ENCODE data around the gene LYST. TPM values are rescaled to one million over a fixed set of nuclear protein-coding genes. Genes with fewer than 3 reads are reported as not detected.

The LYST gene
- polyA plus RNA-seq, 1 of the 3 experiments (the other 2 are of a cell fraction): 3.9 TPM

DNA sequence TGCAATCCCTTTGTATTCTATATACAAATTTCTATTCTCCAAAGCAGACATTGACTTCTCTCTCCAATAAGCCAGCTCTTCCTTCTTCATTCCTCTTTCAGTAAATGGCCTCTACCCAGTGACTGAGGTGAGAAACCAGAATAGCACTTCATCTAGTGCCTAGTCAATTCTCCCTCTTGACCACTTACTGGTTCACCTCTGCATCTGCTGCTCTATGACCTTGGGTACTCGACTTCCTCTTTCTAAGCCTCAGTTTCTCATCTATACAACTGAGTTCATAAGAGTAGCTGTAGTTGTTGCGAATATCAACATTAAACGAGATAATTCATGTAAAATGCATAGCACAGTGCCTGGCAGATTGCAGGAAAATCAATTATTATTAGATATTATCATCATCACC, 12.4 kb downstream of the LYST start:
- no peak overlapping the region for H3K9ac ChIP-seq
- H4K20me1 ChIP-seq (ENCODE audit: insufficient read depth): no peaks in the 10 kb centered on the region
- H3F3A ChIP-seq (replicated peaks; ENCODE audit: insufficient read depth): peaks cover 11% of the 10 kb centered on the region
- WGBS (ENCODE audit: low lambda C conversion rate): 94% methylated on average over 3 of the region's 3 CpGs
- no peak overlapping the region for H3K27ac ChIP-seq (ENCODE audit: low read depth in 2 of 2, low read length in 1 of 2)
- TF ChIP-seq CHD2 (IDR thresholded peaks at IDR 0.05; ENCODE audit: low read length, partially characterized antibody) (no peak), RCOR1 (IDR thresholded peaks at IDR 0.05; ENCODE audit: low read length) (no peak), USF1 (IDR thresholded peaks at IDR 0.05; ENCODE audit: borderline replicate concordance, low read depth) (no peak), FOXM1 (IDR thresholded peaks at IDR 0.05; ENCODE audit: low read depth) (no peak), FOSL2 (IDR thresholded peaks at IDR 0.05; ENCODE audit: borderline replicate concordance, low read depth) (no peak)
- peaks cover 55% of the 10 kb centered on the region for H3K79me2 ChIP-seq (ENCODE audit: insufficient read depth)
- no peak overlapping the region for H3K4me3 ChIP-seq (ENCODE audit: low read depth in 2 of 2, low read length in 1 of 2)
- no peaks in the 10 kb centered on the region for H3K9me3 ChIP-seq
- no peak overlapping the region for H2AFZ ChIP-seq (ENCODE audit: low read depth)
- no peaks in the 10 kb centered on the region for H3K9me2 ChIP-seq
- DNase-seq: no peak
- no peaks in the 10 kb centered on the region; a peak in 1 of 4 replicates for H3K4me1 ChIP-seq (ENCODE audit: control insufficient read depth in 1 of 2, insufficient read depth in 2 of 2, low read depth in 1 of 2, low read length in 1 of 2)
- no peaks in the 10 kb centered on the region for H3K36me3 ChIP-seq (replicated peaks in 1 of 2; ENCODE audit: control insufficient read depth in 1 of 2, insufficient read depth in 2 of 2, low read length in 1 of 2)
- H3K27me3 ChIP-seq (ENCODE audit: insufficient read depth): no peaks in the 10 kb centered on the region
- ChIA-PET CTCF (interaction anchor here (1.3 to 3.4 kb wide), 2 partner anchors 11 to 118 kb away, joined by 3 to 13 read pairs; no protein-coding TSS in a partner anchor), POLR2A (no interaction called here)
- H3K4me2 ChIP-seq: no peak overlapping the region

DNA sequence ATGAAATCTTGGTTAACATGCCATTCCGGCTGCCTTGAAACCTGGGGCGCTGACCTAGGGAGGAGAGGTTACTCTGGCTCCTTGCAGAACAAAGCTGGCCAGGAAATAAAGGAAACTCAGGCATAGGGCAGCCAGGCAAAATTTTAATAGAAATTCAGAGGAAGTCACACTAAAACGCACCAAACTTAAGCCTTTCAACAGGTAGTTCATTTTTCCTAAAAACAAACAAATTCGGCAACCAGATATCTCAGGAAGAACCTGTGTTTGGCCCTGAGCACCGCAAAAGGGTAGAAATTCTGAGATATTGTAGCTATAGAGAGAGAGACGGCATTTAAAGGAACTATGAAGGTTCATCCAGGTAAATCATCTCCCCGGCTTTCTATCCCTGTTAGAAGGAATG, 13.1 kb downstream of the LYST start:
- DNase-seq: no peak
- Histone ChIP-seq H3K27ac (ENCODE audit: low read depth in 2 of 2, low read length in 1 of 2) (no peak overlapping the region), H2AFZ (ENCODE audit: low read depth) (no peak overlapping the region), H3K9me3 (no peaks in the 10 kb centered on the region), H3K9ac (no peak overlapping the region), H3K9me2 (no peaks in the 10 kb centered on the region), H3K4me2 (no peak overlapping the region), H3K4me1 (ENCODE audit: control insufficient read depth in 1 of 2, insufficient read depth in 2 of 2, low read depth in 1 of 2, low read length in 1 of 2) (no peaks in the 10 kb centered on the region; a peak in 1 of 4 replicates), H3K36me3 (replicated peaks in 1 of 2; ENCODE audit: control insufficient read depth in 1 of 2, insufficient read depth in 2 of 2, low read length in 1 of 2) (no peaks in the 10 kb centered on the region), H4K20me1 (ENCODE audit: insufficient read depth) (no peaks in the 10 kb centered on the region), H3K27me3 (ENCODE audit: insufficient read depth) (no peaks in the 10 kb centered on the region), H3K4me3 (ENCODE audit: low read depth in 2 of 2, low read length in 1 of 2) (no peak overlapping the region), H3F3A (replicated peaks; ENCODE audit: insufficient read depth) (peaks cover 11% of the 10 kb centered on the region), H3K79me2 (ENCODE audit: insufficient read depth) (peaks cover 54% of the 10 kb centered on the region)
- 89% methylated on average over 7 of the region's 7 CpGs for whole genome bisulfite sequencing (ENCODE audit: low lambda C conversion rate)
- TF ChIP-seq YY1 (IDR thresholded peaks at IDR 0.05; ENCODE audit: low read depth) (no peak), EP300 (IDR thresholded peaks at IDR 0.05; ENCODE audit: borderline replicate concordance in 1 of 2, low read depth in 1 of 2, low read length in 1 of 2) (no peak), CTCF (IDR thresholded peaks at IDR 0.05) (no peak), IRF3 (IDR thresholded peaks at IDR 0.05; ENCODE audit: low read depth, low read length) (no peak), NFIC (IDR thresholded peaks at IDR 0.05; ENCODE audit: borderline replicate concordance) (no peak), MEF2A (IDR thresholded peaks at IDR 0.05; ENCODE audit: borderline replicate concordance, low read depth) (no peak), RAD21 (IDR thresholded peaks at IDR 0.05; ENCODE audit: low read length) (no peak), MAX (IDR thresholded peaks at IDR 0.05; ENCODE audit: low read depth) (no peak), JUND (IDR thresholded peaks at IDR 0.05) (no peak), RCOR1 (IDR thresholded peaks at IDR 0.05; ENCODE audit: low read length) (no peak), FOXJ3 (CRISPR knock-in tag; IDR thresholded peaks at IDR 0.05) (no peak), RXRA (IDR thresholded peaks at IDR 0.05; ENCODE audit: borderline replicate concordance, low read depth) (no peak), NRF1 (IDR thresholded peaks at IDR 0.05; ENCODE audit: low read depth, low read length) (no peak), ELF1 (IDR thresholded peaks at IDR 0.05) (no peak), POLR2AphosphoS5 (IDR thresholded peaks at IDR 0.05; ENCODE audit: low read depth, low read length) (no peak), MXI1 (IDR thresholded peaks at IDR 0.05; ENCODE audit: low read depth, low read length) (no peak), GABPA (IDR thresholded peaks at IDR 0.05; ENCODE audit: low read depth) (no peak), SIN3A (IDR thresholded peaks at IDR 0.05; ENCODE audit: borderline replicate concordance, low read depth, low read length) (no peak)
- TF ChIP-seq, protein P1, sequence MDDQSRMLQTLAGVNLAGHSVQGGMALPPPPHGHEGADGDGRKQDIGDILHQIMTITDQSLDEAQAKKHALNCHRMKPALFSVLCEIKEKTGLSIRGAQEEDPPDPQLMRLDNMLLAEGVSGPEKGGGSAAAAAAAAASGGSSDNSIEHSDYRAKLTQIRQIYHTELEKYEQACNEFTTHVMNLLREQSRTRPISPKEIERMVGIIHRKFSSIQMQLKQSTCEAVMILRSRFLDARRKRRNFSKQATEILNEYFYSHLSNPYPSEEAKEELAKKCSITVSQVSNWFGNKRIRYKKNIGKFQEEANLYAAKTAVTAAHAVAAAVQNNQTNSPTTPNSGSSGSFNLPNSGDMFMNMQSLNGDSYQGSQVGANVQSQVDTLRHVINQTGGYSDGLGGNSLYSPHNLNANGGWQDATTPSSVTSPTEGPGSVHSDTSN (IDR thresholded peaks at IDR 0.05): no peak
- TF ChIP-seq, protein P2, sequence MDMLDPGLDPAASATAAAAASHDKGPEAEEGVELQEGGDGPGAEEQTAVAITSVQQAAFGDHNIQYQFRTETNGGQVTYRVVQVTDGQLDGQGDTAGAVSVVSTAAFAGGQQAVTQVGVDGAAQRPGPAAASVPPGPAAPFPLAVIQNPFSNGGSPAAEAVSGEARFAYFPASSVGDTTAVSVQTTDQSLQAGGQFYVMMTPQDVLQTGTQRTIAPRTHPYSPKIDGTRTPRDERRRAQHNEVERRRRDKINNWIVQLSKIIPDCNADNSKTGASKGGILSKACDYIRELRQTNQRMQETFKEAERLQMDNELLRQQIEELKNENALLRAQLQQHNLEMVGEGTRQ (IDR thresholded peaks at IDR 0.05; ENCODE audit: borderline replicate concordance, low read depth, low read length): no peak
- ChIA-PET CTCF (interaction anchor here (1.1 to 3.4 kb wide), 4 partner anchors 9 to 118 kb away, joined by 3 to 13 read pairs (median 4); partner anchors contain the start of gene LYST), POLR2A (no interaction called here)
